Stimulated activated naive CD8-positive, alpha-beta T cell treated with anti-CD3 and anti-CD28 coated beads, Interleukin-15, Interleukin-2, amounts not matched to agents 100 U/mL and 50 U/mL, for 24 hours (primary cell): ENCODE measurements around the gene ZBTB46.
"Not testable (repeated sequence)": the region's sequence is repeated elsewhere in the genome, so short reads cannot be mapped to it uniquely, and the experiment has no call there.

ENCODE experiments used
- ATAC-seq: fragments of 150-1000 bp; cut with Tn5 transposase; one replicate; pipeline ENCODE4 v1.10.0; 2021
- DNase-seq: peaks from one replicate; pipeline ENCODE4 v3.0.0; 2021

The ZBTB46 gene

GRCh38 chr20:63858393-63859165, 27.5 kb upstream of the ZBTB46 start:
- peak; percentile 13 for ATAC-seq
- no peak for DNase-seq

- DNase-seq (no peak), ATAC-seq (no peak)
These were observed 26.8 kb upstream of the ZBTB46 start for GRCh38 chr20:63857764-63858392.

- DNase-seq (no peak), ATAC-seq (no peak)
These were observed 25.0 kb upstream of the ZBTB46 start for GRCh38 chr20:63856098-63856511.

GRCh38 chr20:63855363-63856097, 24.5 kb upstream of the ZBTB46 start:
- DNase-seq (no peak), ATAC-seq (no peak)

- ATAC-seq (no peak), DNase-seq (no peak)
These were observed 23.8 kb upstream of the ZBTB46 start for GRCh38 chr20:63854766-63855362.

DNA sequence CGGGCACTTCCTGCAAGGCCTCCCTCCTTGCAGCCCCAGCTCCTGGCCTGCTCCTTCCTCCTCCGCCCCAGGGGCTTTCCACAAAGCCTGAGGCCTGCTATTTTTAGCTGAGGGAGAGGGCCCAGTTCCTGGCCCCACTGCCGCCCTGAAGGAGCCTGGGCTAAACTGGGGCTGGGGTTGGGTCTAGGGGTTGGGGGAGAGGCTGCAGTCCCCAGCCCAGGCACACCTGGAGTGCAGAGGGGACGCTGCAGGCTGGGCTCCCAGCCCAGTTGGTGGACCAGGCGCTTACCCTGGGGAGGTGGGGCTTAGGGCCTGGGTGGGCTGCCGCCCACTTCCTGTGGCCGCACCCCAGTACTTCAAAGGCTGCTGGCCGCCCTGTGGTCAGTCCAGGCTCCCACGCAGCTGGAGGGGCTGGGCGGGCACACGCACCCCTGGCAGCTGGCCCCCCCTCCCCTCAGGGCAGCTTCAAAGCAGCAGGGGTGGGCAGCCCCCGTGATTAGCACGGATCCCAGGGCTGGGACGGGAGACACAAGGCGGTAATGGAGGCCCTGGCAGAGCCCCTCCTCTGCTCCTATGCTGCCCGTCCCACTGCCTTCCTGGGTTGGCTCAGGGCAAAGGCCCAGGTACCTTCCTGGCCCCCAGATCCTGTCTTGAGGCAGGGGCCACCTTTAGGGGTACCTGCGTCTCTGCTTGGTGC, 23.2 kb upstream of the ZBTB46 start:
- no peak for DNase-seq
- ATAC-seq = no peak

- ATAC-seq = not testable (repeated sequence)
These were observed 22.6 kb upstream of the ZBTB46 start for GRCh38 chr20:63853733-63854068.

DNA sequence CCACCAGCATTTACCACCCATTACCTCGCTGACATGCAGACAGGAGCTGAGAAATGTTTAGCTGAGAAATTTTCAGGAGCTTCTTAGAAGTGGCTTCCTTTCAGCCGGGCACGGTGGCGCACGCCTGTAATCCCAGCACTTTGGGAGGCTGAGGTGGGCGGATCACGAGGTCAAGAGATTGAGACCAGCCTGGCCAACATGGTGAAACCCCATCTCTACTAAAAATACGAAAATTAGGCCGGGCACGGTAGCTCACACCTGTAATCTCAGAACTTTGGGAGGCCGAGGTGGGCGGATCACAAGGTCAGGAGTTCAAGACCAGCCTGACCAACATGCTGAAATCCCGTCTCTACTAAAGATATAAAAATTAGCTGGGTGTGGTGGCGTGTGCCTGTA, 20.5 kb upstream of the ZBTB46 start:
- not testable (repeated sequence) for ATAC-seq, DNase-seq

More at GRCh38 chr20:63853733-63854068, 22.6 kb upstream of the ZBTB46 start:
- not testable (repeated sequence) for DNase-seq

- DNase-seq = peak; percentile 63
- peak; percentile 83 for ATAC-seq
These were observed 19.9 kb upstream of the ZBTB46 start for GRCh38 chr20:63850689-63851547.

DNA sequence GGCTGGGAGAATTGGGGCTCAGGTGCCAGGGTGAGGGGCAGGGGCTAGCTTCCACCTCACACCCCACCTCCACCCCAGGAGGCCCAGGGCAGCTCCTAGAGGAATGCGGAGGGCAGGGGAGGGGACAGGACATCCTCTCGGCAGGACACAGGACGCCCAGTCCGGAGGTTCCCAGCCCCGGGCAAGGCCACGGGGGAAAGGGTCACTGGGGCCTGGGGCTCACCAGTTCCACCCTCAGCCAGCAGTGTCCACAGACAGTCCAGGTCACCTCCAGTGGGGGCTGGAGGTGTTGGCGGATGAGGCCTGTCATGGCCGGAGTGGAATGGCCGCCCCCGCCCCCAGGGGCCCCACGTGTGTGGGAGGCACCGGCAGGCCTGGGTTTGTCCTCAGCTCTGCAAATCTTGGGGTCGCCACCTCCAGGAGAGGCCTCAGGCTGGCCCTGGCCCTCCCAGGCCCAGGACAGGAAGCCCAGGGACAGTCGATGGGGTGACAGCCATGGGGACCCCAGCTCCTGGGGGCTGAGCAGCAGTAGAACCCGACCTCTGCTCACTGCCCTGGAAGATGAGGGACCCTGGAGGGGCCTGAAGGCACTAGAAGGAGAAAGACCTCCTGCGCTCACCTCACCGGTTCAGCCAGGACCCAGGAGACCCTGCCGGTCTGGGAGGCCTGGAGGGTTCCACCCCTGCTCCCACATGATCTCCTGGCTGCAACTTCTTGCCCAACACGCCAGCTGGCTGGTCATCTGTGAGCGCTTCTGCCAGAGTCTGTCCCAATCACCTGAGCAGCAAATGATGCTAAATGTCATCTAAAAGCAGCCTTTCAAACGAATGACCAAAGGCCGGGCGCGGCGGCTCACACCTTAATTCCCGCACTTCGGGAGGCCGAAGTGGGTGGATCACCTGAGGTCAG, 17.2 kb upstream of the ZBTB46 start:
- no peak for DNase-seq
- ATAC-seq = no peak

GRCh38 chr20:63847237-63848002, 16.4 kb upstream of the ZBTB46 start:
- DNase-seq = no peak
- ATAC-seq = no peak

GRCh38 chr20:63846888-63847236, 15.8 kb upstream of the ZBTB46 start:
- ATAC-seq (no peak), DNase-seq (no peak)

- DNase-seq (no peak), ATAC-seq (no peak)
These were observed 15.2 kb upstream of the ZBTB46 start for GRCh38 chr20:63846128-63846771.

DNA sequence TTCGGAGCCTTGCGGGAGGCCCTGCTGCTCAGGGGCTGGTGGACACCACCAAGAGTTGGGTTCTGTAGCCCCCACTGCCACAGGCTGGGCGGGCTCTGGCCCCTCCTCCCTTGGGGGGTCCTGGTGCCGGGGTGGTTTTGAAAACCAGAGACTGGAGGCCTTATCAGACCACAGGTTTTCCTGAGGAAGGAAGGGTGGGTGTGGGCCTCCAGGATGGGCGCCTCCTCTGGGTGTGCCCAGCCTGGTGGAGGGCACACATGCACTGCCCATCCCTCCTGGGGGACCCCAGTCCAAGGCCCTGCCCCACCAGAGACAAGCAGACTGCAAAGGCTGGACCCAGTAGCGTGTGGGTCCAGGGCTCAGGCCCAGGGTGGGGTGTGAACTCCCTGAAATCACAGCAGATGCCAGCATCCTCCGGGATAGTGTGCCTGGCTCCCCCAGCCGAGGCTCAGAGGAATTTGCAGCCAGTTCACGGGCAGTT, 13.5 kb upstream of the ZBTB46 start:
- ATAC-seq = no peak
- no peak for DNase-seq

DNA sequence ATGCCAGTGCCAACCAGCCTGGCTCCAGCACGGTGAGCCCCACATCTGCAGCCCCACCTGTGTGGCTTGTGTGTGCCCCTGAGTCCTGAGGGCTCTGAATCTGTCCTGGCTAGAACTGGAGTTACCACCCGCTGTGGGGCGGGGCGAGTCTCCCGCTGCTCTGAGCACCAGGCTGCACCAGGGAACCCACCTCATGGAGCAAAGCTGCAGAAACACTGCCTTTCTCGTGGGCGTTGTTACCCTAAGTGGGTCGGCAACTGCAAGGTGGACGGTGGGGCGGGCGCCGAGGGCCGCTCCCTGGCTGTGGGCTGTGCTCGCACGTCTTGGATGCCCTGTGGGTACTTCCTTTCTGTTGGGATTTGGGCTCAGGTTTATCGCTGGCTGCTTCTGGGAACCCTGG, 12.7 kb upstream of the ZBTB46 start:
- ATAC-seq (no peak), DNase-seq (no peak)

- ATAC-seq = no peak
- DNase-seq = no peak
These were observed 12.2 kb upstream of the ZBTB46 start for GRCh38 chr20:63843222-63843621.

DNA sequence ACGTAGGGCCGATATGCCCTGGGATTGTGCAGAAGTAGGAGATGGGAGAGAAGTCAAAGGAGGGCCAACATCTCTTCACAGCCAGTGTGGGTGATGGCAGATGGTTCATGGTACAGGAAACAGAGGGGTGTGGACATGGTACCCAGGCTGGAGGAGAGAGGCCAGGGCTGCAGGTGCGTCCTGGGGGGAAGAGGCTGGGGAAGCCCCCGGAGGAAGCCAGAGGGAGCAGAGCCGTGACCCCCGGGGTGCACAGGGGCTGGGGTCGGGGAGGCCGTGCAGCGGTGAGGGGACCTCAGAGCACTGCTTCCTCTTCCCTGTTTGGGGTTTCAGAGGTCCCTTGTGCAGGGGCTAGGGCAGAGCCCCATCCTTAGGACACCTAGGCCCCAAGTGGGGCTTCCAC, 11.2 kb upstream of the ZBTB46 start:
- ATAC-seq (no peak), DNase-seq (no peak)

- ATAC-seq (no peak), DNase-seq (no peak)
These were observed 9.4 kb upstream of the ZBTB46 start for GRCh38 chr20:63840405-63840828.

DNA sequence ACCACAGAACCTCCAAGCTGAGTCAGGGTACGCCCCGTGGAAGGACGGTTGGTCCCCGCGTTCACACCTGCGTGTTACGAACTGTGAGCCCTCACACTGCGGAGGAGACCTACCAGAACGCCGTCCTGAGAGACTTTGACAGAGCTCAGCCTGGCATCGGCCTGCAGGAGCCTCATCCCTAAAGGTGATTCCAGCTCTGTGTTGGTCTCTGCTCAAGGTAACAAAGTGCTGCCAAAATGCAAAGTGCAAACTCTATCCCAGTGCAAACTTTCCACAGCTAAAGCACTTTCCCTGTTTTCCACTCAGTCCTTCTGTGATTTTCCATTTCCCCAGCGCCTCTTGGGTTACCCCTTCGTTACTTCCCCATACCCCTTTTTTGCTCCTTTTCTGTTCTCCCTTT, 8.6 kb upstream of the ZBTB46 start:
- DNase-seq (no peak), ATAC-seq (no peak)
